ENCODE measurements around the gene BYSL. TPM values are rescaled to one million over a fixed set of nuclear protein-coding genes. Genes with fewer than 3 reads are reported as not detected.

BYSL gene
- total and polyA plus RNA-seq, 9 of the 15 experiments (the other 6 are each of a cell fraction or from before 2014, with no cell fraction given), result 22.2 to 92.3 (median 53.4) TPM

DNA sequence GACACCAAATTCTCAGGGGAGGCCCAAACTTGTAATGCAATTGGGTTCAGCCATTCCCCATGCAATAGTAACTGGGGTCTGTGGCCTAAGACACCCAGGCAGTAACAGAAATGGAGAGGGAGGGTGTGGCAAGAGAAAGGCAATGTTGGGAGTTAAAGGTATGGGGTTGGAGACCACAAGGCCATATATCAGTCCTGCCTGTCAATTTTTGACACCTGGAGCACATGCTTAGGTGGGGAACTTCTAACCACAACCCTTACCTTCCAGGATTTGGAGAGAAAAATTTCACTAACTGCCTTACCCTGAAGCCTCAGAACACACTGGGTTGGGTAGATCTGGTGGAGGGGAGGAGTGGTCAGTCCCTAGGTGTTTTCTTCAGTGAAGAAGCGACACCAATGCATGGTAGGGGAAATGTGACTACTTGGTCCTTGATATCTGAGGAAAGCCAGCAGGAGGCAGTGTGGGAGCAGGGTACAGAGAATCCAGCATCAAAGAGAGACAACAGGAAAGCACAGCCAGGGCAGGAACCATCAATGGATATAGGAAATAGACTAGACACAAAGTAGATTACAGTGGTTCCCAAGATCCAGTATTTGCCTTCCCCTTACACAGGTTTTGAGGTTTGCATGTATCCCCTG, 19.3 kb upstream of the BYSL start (continued):
- TF ChIP-seq, protein P1, sequence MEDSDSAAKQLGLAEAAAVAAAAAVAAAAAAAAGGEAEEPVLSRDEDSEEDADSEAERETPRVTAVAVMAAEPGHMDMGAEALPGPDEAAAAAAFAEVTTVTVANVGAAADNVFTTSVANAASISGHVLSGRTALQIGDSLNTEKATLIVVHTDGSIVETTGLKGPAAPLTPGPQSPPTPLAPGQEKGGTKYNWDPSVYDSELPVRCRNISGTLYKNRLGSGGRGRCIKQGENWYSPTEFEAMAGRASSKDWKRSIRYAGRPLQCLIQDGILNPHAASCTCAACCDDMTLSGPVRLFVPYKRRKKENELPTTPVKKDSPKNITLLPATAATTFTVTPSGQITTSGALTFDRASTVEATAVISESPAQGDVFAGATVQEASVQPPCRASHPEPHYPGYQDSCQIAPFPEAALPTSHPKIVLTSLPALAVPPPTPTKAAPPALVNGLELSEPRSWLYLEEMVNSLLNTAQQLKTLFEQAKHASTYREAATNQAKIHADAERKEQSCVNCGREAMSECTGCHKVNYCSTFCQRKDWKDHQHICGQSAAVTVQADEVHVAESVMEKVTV (CRISPR knock-in tag; IDR thresholded peaks at IDR 0.05), result peak; percentile 90
- no peak for TF ChIP-seq NFATC3 (IDR thresholded peaks at IDR 0.05)
- TF ChIP-seq POLR2H (tag; IDR thresholded peaks at IDR 0.05; ENCODE audit: low read depth), result no peak
- TF ChIP-seq, protein P2, sequence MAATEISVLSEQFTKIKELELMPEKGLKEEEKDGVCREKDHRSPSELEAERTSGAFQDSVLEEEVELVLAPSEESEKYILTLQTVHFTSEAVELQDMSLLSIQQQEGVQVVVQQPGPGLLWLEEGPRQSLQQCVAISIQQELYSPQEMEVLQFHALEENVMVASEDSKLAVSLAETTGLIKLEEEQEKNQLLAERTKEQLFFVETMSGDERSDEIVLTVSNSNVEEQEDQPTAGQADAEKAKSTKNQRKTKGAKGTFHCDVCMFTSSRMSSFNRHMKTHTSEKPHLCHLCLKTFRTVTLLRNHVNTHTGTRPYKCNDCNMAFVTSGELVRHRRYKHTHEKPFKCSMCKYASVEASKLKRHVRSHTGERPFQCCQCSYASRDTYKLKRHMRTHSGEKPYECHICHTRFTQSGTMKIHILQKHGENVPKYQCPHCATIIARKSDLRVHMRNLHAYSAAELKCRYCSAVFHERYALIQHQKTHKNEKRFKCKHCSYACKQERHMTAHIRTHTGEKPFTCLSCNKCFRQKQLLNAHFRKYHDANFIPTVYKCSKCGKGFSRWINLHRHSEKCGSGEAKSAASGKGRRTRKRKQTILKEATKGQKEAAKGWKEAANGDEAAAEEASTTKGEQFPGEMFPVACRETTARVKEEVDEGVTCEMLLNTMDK (IDR thresholded peaks at IDR 0.05; ENCODE audit: borderline replicate concordance, insufficient read depth, low read depth, low read length, poor library complexity, severe bottlenecking), result peak; percentile 11
- no peak for TF ChIP-seq MAX (CRISPR knock-in tag; IDR thresholded peaks at IDR 0.05)
- TF ChIP-seq MEF2A (IDR thresholded peaks at IDR 0.05; ENCODE audit: control insufficient read depth, low read depth, low read length), result no peak
- no peak for TF ChIP-seq E2F4 (CRISPR knock-in tag; IDR thresholded peaks at IDR 0.05; ENCODE audit: low read depth)
- TF ChIP-seq CBFA2T2 (conservative IDR thresholded peaks at IDR 0.05), result no peak
- TF ChIP-seq E2F5 (CRISPR knock-in tag; IDR thresholded peaks at IDR 0.05), result no peak
- TF ChIP-seq, protein P3, sequence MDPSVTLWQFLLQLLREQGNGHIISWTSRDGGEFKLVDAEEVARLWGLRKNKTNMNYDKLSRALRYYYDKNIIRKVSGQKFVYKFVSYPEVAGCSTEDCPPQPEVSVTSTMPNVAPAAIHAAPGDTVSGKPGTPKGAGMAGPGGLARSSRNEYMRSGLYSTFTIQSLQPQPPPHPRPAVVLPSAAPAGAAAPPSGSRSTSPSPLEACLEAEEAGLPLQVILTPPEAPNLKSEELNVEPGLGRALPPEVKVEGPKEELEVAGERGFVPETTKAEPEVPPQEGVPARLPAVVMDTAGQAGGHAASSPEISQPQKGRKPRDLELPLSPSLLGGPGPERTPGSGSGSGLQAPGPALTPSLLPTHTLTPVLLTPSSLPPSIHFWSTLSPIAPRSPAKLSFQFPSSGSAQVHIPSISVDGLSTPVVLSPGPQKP (CRISPR knock-in tag; IDR thresholded peaks at IDR 0.05), result no peak
- no peak for TF ChIP-seq ATF1 (CRISPR knock-in tag; IDR thresholded peaks at IDR 0.05)
- TF ChIP-seq ATF1 (tag; IDR thresholded peaks at IDR 0.05), result no peak
- no peak for TF ChIP-seq SIRT6 (IDR thresholded peaks at IDR 0.05; ENCODE audit: low read depth, low read length)
- TF ChIP-seq MTF1 (CRISPR knock-in tag; IDR thresholded peaks at IDR 0.05; ENCODE audit: borderline replicate concordance), result no peak
- no peak for TF ChIP-seq POLR2AphosphoS5 (IDR thresholded peaks at IDR 0.05; ENCODE audit: control insufficient read depth, insufficient read depth, low read depth, low read length)
- TF ChIP-seq ZNF398 (CRISPR knock-in tag; IDR thresholded peaks at IDR 0.05), result no peak
- no peak for TF ChIP-seq NEUROD1 (IDR thresholded peaks at IDR 0.05; ENCODE audit: borderline replicate concordance, low read depth, low read length, partially characterized antibody)
